NCI-H748 (cell line): ENCODE measurements around the gene NSMCE3.

Source experiments
- DNase-seq: peaks from one replicate; lab custom pipeline; 2025; ENCODE audit not compliant: unreplicated experiment; lab: John Stamatoyannopoulos, UW

Gene NSMCE3

DNA sequence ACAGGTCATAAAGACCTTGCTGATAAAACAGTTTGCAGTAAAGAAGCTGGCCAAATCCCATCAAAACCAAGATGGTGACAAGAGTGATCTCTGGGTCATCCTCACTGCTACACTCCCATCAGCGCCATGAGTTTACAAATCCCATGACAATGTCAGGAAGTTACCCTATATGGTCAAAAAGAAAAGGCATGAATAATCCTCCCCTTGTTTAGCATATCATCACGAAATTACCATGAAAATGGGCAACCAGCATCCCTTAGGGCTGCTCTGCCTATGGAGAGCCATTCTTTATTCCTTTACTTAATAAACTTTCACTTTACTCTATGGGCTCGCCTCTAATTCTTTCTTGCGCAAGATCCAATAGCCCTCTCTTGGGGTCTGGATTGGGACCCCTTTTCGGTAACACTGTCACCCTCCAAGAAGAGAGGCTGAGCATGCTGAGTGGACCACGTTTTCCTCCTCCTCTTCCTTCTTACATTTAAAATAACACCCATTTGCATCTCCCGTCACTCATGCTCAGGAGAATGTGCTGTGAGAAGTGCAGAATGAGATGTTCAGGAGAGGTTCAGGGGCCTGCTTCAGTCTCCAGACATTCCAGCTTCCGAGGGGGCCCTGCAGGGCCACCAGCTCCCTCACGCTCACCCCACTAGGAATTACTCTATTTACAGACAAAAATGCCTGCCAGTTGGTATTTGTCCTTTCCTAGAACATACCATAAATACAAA, 47.3 kb downstream of the NSMCE3 start:
- no peak for DNase-seq

DNA sequence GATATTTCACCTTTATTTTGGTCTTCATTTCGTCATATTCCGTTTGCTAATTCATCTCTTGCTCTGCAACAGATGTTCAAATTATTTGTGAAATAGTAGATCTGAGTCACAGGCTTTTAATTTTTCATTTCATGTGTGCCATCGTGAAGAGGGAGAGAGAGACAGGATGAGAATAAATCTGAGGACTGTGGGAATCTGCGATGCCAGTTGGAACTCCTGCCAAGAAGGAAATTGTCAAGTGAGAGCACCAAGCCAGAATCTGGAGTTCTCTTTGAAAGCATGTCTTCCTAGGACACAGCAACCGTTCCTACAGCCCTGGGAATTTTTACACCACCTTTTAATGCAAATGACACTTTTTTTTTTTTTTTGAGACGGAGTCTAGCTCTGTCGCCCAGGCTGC, 48.8 kb downstream of the NSMCE3 start:
- no peak for DNase-seq

GRCh38 chr15:29216955-29217354, 52.7 kb downstream of the NSMCE3 start:
- DNase-seq: no peak
